HepG2 (cell line): ENCODE data around the gene RTEL1. TPM values are rescaled to one million over a fixed set of nuclear protein-coding genes. Genes with fewer than 3 reads are reported as not detected.

Experiments
- HNF1B ChIP-seq: sonication (generic); formaldehyde crosslinking; IDR thresholded peaks from 2 replicates; pipeline ENCODE4 v1.5.1; 2020; ENCODE audit warnings: mild to moderate bottlenecking, moderate library complexity, missing genetic modification reagents
- HNF4G ChIP-seq, 2 experiments: sonication (generic) in 1 of 2; formaldehyde crosslinking in 1 of 2; IDR thresholded peaks; 2 replicates each; pipeline versions ENCODE4 v1.4.0 to v1.6.1; 2011 to 2020; ENCODE audit warnings: borderline replicate concordance in 2 of 2, low read depth in 2 of 2, mild to moderate bottlenecking in 2 of 2, low read length in 1 of 2, missing genetic modification reagents in 1 of 2, moderate library complexity in 1 of 2
- RNF219 ChIP-seq: sonication (generic); formaldehyde crosslinking; IDR thresholded peaks from 2 replicates; pipeline ENCODE4 v1.5.0; 2020; ENCODE audit warnings: mild to moderate bottlenecking, missing genetic modification reagents
- TCF7 ChIP-seq: sonication (generic); IDR thresholded peaks from 2 replicates; pipeline ENCODE4 v1.6.1; 2016; ENCODE audit warnings: antibody characterized with exemption, low read depth
- ZFYVE20 ChIP-seq: sonication (generic); formaldehyde crosslinking; IDR thresholded peaks from 2 replicates; pipeline ENCODE4 v1.8.0; 2023; ENCODE audit warnings: low read depth, mild to moderate bottlenecking, moderate library complexity, missing genetic modification reagents, borderline replicate concordance
- ZNF382 ChIP-seq: sonication (generic); formaldehyde crosslinking; IDR thresholded peaks from 2 replicates; pipeline ENCODE4 v1.5.0; 2020; ENCODE audit warnings: missing genetic modification reagents, mild to moderate bottlenecking, borderline replicate concordance
- ZNF615 ChIP-seq: sonication (generic); formaldehyde crosslinking; IDR thresholded peaks from 2 replicates; pipeline ENCODE4 v1.5.0; 2020; ENCODE audit warnings: mild to moderate bottlenecking, missing genetic modification reagents, borderline replicate concordance
- polyA plus RNA-seq, 8 experiments: library from polyadenylated mRNA; depleted of rRNA in 3 of 8; stranded (reverse) in 7 of 8; unstranded in 1 of 8; fragments of >200 nt; fragmentation: Illumina TruSeq in 4 of 8; extraction: Trizol in 4 of 8; gene quantifications; 2 replicates each; pipeline versions ENCODE4 v1.2.1 to v1.2.3, GENCODE V29; 2011 to 2016; ENCODE audit warnings: low read depth in 4 of 8, missing spikeins in 1 of 8, mixed read lengths in 1 of 8; ENCODE audit not compliant: insufficient read depth in 1 of 8
- total RNA-seq, 5 experiments: library from RNA; depleted of rRNA; stranded (reverse); fragments of >200 nt; fragmentation: Illumina TruSeq; extraction: Trizol; gene quantifications; 2 replicates each; pipeline ENCODE4 v1.2.3, GENCODE V29; 2016; ENCODE audit warnings: low read depth in 1 of 5
- TF ChIP-seq, protein P1 (sequence below): sonication (generic); formaldehyde crosslinking; IDR thresholded peaks from 2 replicates; pipeline ENCODE4 v1.4.0; 2020; ENCODE audit warnings: missing genetic modification reagents
- TF ChIP-seq, protein P2 (sequence below): sonication (generic); formaldehyde crosslinking; IDR thresholded peaks from 2 replicates; pipeline ENCODE4 v1.5.0; 2020; ENCODE audit warnings: missing genetic modification reagents, mild to moderate bottlenecking, borderline replicate concordance
- TF ChIP-seq, protein P3 (sequence below): sonication (generic); formaldehyde crosslinking; IDR thresholded peaks from 2 replicates; pipeline ENCODE4 v1.5.0; 2020; ENCODE audit warnings: mild to moderate bottlenecking, missing genetic modification reagents
- TF ChIP-seq, protein P4 (sequence below), 2 experiments: sonication (generic) in 1 of 2; formaldehyde crosslinking in 1 of 2; IDR thresholded peaks; 2 replicates each; pipeline versions ENCODE4 v1.5.1 to v1.6.1; 2011 to 2020; ENCODE audit warnings: borderline replicate concordance in 1 of 2, low read depth in 1 of 2, low read length in 1 of 2, mild to moderate bottlenecking in 1 of 2, missing genetic modification reagents in 1 of 2, moderate library complexity in 1 of 2

The RTEL1 gene
- total and polyA plus RNA-seq, 2 of the 13 experiments (the other 11 are each of a cell fraction or from before 2014, with no cell fraction given): 21.8 to 36.4 TPM

GRCh38 chr20:63702751-63703470, 44.8 kb downstream of the RTEL1 start (continued):
- TF ChIP-seq, protein P1, sequence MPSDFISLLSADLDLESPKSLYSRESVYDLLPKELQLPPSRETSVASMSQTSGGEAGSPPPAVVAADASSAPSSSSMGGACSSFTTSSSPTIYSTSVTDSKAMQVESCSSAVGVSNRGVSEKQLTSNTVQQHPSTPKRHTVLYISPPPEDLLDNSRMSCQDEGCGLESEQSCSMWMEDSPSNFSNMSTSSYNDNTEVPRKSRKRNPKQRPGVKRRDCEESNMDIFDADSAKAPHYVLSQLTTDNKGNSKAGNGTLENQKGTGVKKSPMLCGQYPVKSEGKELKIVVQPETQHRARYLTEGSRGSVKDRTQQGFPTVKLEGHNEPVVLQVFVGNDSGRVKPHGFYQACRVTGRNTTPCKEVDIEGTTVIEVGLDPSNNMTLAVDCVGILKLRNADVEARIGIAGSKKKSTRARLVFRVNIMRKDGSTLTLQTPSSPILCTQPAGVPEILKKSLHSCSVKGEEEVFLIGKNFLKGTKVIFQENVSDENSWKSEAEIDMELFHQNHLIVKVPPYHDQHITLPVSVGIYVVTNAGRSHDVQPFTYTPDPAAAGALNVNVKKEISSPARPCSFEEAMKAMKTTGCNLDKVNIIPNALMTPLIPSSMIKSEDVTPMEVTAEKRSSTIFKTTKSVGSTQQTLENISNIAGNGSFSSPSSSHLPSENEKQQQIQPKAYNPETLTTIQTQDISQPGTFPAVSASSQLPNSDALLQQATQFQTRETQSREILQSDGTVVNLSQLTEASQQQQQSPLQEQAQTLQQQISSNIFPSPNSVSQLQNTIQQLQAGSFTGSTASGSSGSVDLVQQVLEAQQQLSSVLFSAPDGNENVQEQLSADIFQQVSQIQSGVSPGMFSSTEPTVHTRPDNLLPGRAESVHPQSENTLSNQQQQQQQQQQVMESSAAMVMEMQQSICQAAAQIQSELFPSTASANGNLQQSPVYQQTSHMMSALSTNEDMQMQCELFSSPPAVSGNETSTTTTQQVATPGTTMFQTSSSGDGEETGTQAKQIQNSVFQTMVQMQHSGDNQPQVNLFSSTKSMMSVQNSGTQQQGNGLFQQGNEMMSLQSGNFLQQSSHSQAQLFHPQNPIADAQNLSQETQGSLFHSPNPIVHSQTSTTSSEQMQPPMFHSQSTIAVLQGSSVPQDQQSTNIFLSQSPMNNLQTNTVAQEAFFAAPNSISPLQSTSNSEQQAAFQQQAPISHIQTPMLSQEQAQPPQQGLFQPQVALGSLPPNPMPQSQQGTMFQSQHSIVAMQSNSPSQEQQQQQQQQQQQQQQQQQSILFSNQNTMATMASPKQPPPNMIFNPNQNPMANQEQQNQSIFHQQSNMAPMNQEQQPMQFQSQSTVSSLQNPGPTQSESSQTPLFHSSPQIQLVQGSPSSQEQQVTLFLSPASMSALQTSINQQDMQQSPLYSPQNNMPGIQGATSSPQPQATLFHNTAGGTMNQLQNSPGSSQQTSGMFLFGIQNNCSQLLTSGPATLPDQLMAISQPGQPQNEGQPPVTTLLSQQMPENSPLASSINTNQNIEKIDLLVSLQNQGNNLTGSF (CRISPR knock-in tag): no peak
- TF ChIP-seq, protein P2, sequence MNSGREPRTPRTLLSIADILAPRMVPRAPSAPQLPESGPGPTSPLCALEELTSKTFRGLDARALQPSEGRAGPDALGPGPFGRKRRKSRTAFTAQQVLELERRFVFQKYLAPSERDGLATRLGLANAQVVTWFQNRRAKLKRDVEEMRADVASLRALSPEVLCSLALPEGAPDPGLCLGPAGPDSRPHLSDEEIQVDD (CRISPR knock-in tag): no peak
- TF ChIP-seq TCF7: no peak
- TF ChIP-seq HNF1B: no peak
- 0 out of 2 replicates have a peak, but pooled peaks have one; percentile 4 for TF ChIP-seq ZFYVE20 (CRISPR knock-in tag)
- TF ChIP-seq ZNF615 (CRISPR knock-in tag): no peak
- TF ChIP-seq, protein P3, sequence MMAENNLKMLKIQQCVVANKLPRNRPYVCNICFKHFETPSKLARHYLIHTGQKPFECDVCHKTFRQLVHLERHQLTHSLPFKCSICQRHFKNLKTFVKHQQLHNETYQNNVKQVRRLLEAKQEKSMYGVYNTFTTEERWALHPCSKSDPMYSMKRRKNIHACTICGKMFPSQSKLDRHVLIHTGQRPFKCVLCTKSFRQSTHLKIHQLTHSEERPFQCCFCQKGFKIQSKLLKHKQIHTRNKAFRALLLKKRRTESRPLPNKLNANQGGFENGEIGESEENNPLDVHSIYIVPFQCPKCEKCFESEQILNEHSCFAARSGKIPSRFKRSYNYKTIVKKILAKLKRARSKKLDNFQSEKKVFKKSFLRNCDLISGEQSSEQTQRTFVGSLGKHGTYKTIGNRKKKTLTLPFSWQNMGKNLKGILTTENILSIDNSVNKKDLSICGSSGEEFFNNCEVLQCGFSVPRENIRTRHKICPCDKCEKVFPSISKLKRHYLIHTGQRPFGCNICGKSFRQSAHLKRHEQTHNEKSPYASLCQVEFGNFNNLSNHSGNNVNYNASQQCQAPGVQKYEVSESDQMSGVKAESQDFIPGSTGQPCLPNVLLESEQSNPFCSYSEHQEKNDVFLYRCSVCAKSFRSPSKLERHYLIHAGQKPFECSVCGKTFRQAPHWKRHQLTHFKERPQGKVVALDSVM (CRISPR knock-in tag): no peak
- TF ChIP-seq, protein P4, sequence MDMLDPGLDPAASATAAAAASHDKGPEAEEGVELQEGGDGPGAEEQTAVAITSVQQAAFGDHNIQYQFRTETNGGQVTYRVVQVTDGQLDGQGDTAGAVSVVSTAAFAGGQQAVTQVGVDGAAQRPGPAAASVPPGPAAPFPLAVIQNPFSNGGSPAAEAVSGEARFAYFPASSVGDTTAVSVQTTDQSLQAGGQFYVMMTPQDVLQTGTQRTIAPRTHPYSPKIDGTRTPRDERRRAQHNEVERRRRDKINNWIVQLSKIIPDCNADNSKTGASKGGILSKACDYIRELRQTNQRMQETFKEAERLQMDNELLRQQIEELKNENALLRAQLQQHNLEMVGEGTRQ (IDR thresholded peaks at IDR 0.05; ENCODE audit: low read depth, low read length): no peak
- TF ChIP-seq, protein P4 (CRISPR knock-in tag; IDR thresholded peaks at IDR 0.05; ENCODE audit: borderline replicate concordance): no peak
- TF ChIP-seq RNF219 (CRISPR knock-in tag): no peak
- TF ChIP-seq HNF4G (IDR thresholded peaks at IDR 0.05; ENCODE audit: borderline replicate concordance, low read depth, low read length): no peak
- TF ChIP-seq HNF4G (CRISPR knock-in tag; IDR thresholded peaks at IDR 0.05; ENCODE audit: borderline replicate concordance, low read depth): no peak
- no peak for TF ChIP-seq ZNF382 (CRISPR knock-in tag)
